ENCODE data around the gene NSF. TPM values are rescaled to one million over a fixed set of nuclear protein-coding genes. Genes with fewer than 3 reads are reported as not detected.

Gene NSF
- total and polyA plus RNA-seq, 2 donors (not counting 3 experiments of a cell fraction or from before 2014, with no cell fraction given), result 18.5 to 43.7 TPM

DNA sequence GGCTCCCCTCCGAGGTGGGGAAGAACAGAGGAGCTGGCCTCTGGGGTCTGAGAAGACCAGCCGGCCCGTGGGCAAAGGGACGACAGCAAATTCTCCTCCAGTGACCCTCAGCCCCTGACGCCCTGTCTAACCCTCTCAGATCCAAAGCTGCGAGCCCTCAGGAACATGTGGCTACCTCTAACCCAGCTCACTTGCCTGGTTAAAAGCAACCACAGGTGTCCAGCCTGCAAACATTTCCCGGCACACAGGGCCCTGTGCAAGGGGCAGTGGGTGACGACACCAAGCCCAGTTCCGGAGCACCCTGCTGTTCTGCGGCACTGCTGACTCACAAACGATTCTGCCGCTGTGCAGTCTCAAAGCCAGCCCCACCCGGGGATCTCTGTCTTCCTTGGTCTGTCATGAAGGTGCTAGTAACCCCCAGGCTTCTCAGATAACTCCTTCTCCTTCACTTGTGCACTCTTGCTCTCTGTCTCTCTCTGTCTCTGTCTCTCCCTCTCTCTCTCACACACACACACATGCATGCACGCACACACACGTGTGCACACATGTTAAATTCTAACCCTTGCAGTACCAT lies 205.0 kb downstream of the NSF start:
- Histone ChIP-seq H2AFZ (ENCODE audit: low read depth, low read length) (no peak overlapping the region), H3K79me2 (ENCODE audit: control insufficient read depth, insufficient read depth, low read length) (no peaks in the 10 kb centered on the region), H3K4me1 (ENCODE audit: control insufficient read depth, extremely low read depth, insufficient read depth, low read length) (no peaks in the 10 kb centered on the region), H3K9me3 (replicated peaks; ENCODE audit: control insufficient read depth, insufficient read depth, low read length) (no peaks in the 10 kb centered on the region), H4K20me1 (replicated peaks; ENCODE audit: control insufficient read depth, extremely low read depth, insufficient read depth, low read length) (no peaks in the 10 kb centered on the region), H3K27me3 (ENCODE audit: control insufficient read depth in 2 of 2, insufficient read depth in 2 of 2, low read length in 2 of 2) (peaks cover 0 to 2% of the 10 kb centered on the region in 2 experiments), H3K9ac (replicated peaks; ENCODE audit: extremely low read depth, insufficient read depth, low read length) (no peak overlapping the region), H3K4me2 (ENCODE audit: insufficient read depth, low read length) (no peak overlapping the region), H3K27ac (ENCODE audit: insufficient read depth, low read depth, low read length) (no peak overlapping the region), H3K36me3 (ENCODE audit: control insufficient read depth in 2 of 2, extremely low read depth in 1 of 2, insufficient read depth in 2 of 2, low read length in 2 of 2) (no peaks in the 10 kb centered on the region), H3K9me1 (replicated peaks; ENCODE audit: control insufficient read depth, extremely low read depth, insufficient read depth, low read length) (no peaks in the 10 kb centered on the region), H3K4me3 (replicated peaks in 1 of 3; ENCODE audit: insufficient read depth in 1 of 3, low read depth in 1 of 3, low read length in 3 of 3) (no peak overlapping the region)
- CTCF ChIA-PET, result interaction anchor here (1.6 kb wide), 1 partner anchor 27 kb away, joined by 3 read pairs; no protein-coding TSS in a partner anchor
- BruUV-seq (replicated peaks), result no TSS peak
- DNase-seq (ENCODE audit: low read depth, low spot score) (no peak), FAIRE-seq (no peak)
- no peak for TF ChIP-seq FOS (IDR thresholded peaks at IDR 0.05; ENCODE audit: borderline replicate concordance, insufficient read depth, low read length)
- no peak for TF ChIP-seq POLR2AphosphoS5 (IDR thresholded peaks at IDR 0.05; ENCODE audit: insufficient read depth, low read depth, low read length)
- TF ChIP-seq JUN (IDR thresholded peaks at IDR 0.05; ENCODE audit: borderline replicate concordance, insufficient read depth, insufficient read length, low read depth), result no peak
- no peak for TF ChIP-seq EZH2 (IDR thresholded peaks at IDR 0.05; ENCODE audit: borderline replicate concordance, low read depth, low read length, severe bottlenecking)
- TF ChIP-seq MYC (IDR thresholded peaks at IDR 0.05; ENCODE audit: low read depth, low read length), result no peak
- no peak for TF ChIP-seq GATA2 (IDR thresholded peaks at IDR 0.05; ENCODE audit: insufficient read depth, insufficient read length, low read depth, low read length)
- TF ChIP-seq MAX (IDR thresholded peaks at IDR 0.05; ENCODE audit: insufficient read depth, insufficient read length), result no peak
- POLR2A ChIA-PET, result no interaction called here
- intact Hi-C loops (cut with micrococcal nuclease) (no loop called here), dilution Hi-C loops (cut with MboI; ENCODE audit: extremely low pct_ligation_motif_present, low sequenced_read_pairs) (no loop called here)

- H3K9ac ChIP-seq (replicated peaks; ENCODE audit: extremely low read depth, insufficient read depth, low read length), result no peak overlapping the region
- no peak overlapping the region for H3K4me3 ChIP-seq (replicated peaks in 1 of 3; ENCODE audit: insufficient read depth in 1 of 3, low read depth in 1 of 3, low read length in 3 of 3)
- no peaks in the 10 kb centered on the region for H3K4me1 ChIP-seq (ENCODE audit: control insufficient read depth, extremely low read depth, insufficient read depth, low read length)
- no peaks in the 10 kb centered on the region for H4K20me1 ChIP-seq (replicated peaks; ENCODE audit: control insufficient read depth, extremely low read depth, insufficient read depth, low read length)
- H3K9me3 ChIP-seq (replicated peaks; ENCODE audit: control insufficient read depth, insufficient read depth, low read length), result no peaks in the 10 kb centered on the region
- no TSS peak for BruUV-seq (replicated peaks)
- peaks cover 0 to 2% of the 10 kb centered on the region in 2 experiments for H3K27me3 ChIP-seq (ENCODE audit: control insufficient read depth in 2 of 2, insufficient read depth in 2 of 2, low read length in 2 of 2)
- intact Hi-C loops (cut with micrococcal nuclease) (no loop called here), dilution Hi-C loops (cut with MboI; ENCODE audit: extremely low pct_ligation_motif_present, low sequenced_read_pairs) (no loop called here)
- H3K4me2 ChIP-seq (ENCODE audit: insufficient read depth, low read length), result no peak overlapping the region
- no peaks in the 10 kb centered on the region for H3K79me2 ChIP-seq (ENCODE audit: control insufficient read depth, insufficient read depth, low read length)
- no peak for FAIRE-seq
- H3K27ac ChIP-seq (ENCODE audit: insufficient read depth, low read depth, low read length), result no peak overlapping the region
- DNase-seq (ENCODE audit: low read depth, low spot score), result no peak
- H3K9me1 ChIP-seq (replicated peaks; ENCODE audit: control insufficient read depth, extremely low read depth, insufficient read depth, low read length), result no peaks in the 10 kb centered on the region
- POLR2A ChIA-PET, result no interaction called here
- H2AFZ ChIP-seq (ENCODE audit: low read depth, low read length), result no peak overlapping the region
- no peaks in the 10 kb centered on the region for H3K36me3 ChIP-seq (ENCODE audit: control insufficient read depth in 2 of 2, extremely low read depth in 1 of 2, insufficient read depth in 2 of 2, low read length in 2 of 2)
- TF ChIP-seq FOS (IDR thresholded peaks at IDR 0.05; ENCODE audit: borderline replicate concordance, insufficient read depth, low read length) (no peak), POLR2AphosphoS5 (IDR thresholded peaks at IDR 0.05; ENCODE audit: insufficient read depth, low read depth, low read length) (no peak), EZH2 (IDR thresholded peaks at IDR 0.05; ENCODE audit: borderline replicate concordance, low read depth, low read length, severe bottlenecking) (no peak), GATA2 (IDR thresholded peaks at IDR 0.05; ENCODE audit: insufficient read depth, insufficient read length, low read depth, low read length) (no peak), MYC (IDR thresholded peaks at IDR 0.05; ENCODE audit: low read depth, low read length) (no peak), MAX (IDR thresholded peaks at IDR 0.05; ENCODE audit: insufficient read depth, insufficient read length) (no peak), JUN (IDR thresholded peaks at IDR 0.05; ENCODE audit: borderline replicate concordance, insufficient read depth, insufficient read length, low read depth) (no peak), POLR2A (IDR thresholded peaks at IDR 0.05; ENCODE audit: low read depth, low read length) (no peak)
- TF ChIP-seq, protein P1, sequence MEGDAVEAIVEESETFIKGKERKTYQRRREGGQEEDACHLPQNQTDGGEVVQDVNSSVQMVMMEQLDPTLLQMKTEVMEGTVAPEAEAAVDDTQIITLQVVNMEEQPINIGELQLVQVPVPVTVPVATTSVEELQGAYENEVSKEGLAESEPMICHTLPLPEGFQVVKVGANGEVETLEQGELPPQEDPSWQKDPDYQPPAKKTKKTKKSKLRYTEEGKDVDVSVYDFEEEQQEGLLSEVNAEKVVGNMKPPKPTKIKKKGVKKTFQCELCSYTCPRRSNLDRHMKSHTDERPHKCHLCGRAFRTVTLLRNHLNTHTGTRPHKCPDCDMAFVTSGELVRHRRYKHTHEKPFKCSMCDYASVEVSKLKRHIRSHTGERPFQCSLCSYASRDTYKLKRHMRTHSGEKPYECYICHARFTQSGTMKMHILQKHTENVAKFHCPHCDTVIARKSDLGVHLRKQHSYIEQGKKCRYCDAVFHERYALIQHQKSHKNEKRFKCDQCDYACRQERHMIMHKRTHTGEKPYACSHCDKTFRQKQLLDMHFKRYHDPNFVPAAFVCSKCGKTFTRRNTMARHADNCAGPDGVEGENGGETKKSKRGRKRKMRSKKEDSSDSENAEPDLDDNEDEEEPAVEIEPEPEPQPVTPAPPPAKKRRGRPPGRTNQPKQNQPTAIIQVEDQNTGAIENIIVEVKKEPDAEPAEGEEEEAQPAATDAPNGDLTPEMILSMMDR (IDR thresholded peaks at IDR 0.05; ENCODE audit: extremely low read depth in 1 of 2, insufficient read depth in 1 of 2, low read depth in 1 of 2, low read length in 2 of 2), result no peak
- CTCF ChIA-PET, result interaction anchor here (1.2 kb wide), 1 partner anchor 40 kb away, joined by 4 read pairs; no protein-coding TSS in a partner anchor
Observed at GRCh38 chr17:46796084-46796483, 205.6 kb downstream of the NSF start.
